Endothelial cell of umbilical vein (primary cell): Measurements from ENCODE around the gene ATP5PB.

Experiments used
- CTCF ChIP-seq, 2 donors: IDR thresholded peaks; 1 replicate in 1 of 2; 2 replicates in 1 of 2; pipeline ENCODE4 v1.5.1; 2011; ENCODE audit warnings: low read length in 2 of 2, mild to moderate bottlenecking in 2 of 2, moderate library complexity in 2 of 2, control low read depth in 1 of 2, inconsistent platforms in 1 of 2, low read depth in 1 of 2; ENCODE audit not compliant: insufficient read depth in 1 of 2; ENCODE audit errors: extremely low read depth in 1 of 2
- JUN ChIP-seq: IDR thresholded peaks from 2 replicates; pipeline ENCODE4 v1.6.1; 2011; ENCODE audit warnings: borderline replicate concordance, low read depth; ENCODE audit not compliant: insufficient read length, insufficient read depth
- MAX ChIP-seq: IDR thresholded peaks from 2 replicates; pipeline ENCODE4 v1.6.1; 2011; ENCODE audit not compliant: insufficient read depth, insufficient read length
- MYC ChIP-seq: IDR thresholded peaks from one replicate; pipeline ENCODE4 v1.6.1; 2011; ENCODE audit warnings: mild to moderate bottlenecking, low read depth, low read length
- POLR2A ChIP-seq: IDR thresholded peaks from 2 replicates; pipeline ENCODE4 v1.6.1; 2012; ENCODE audit warnings: low read depth, mild to moderate bottlenecking, control low read depth, low read length
- POLR2AphosphoS5 ChIP-seq: IDR thresholded peaks from 2 replicates; pipeline ENCODE4 v1.6.1; 2012; ENCODE audit warnings: low read depth, mild to moderate bottlenecking, control low read depth, low read length, moderate library complexity; ENCODE audit not compliant: insufficient read depth

GRCh38 chr1:111486431-111486830 lies 37.2 kb downstream of the ATP5PB start:
- no peak for TF ChIP-seq CTCF (IDR thresholded peaks at IDR 0.05; ENCODE audit: extremely low read depth in 1 of 2, insufficient read depth in 1 of 2, low read depth in 1 of 2, low read length in 2 of 2)
- no peak for TF ChIP-seq POLR2AphosphoS5
- TF ChIP-seq MAX: no peak
- no peak for TF ChIP-seq MYC
- TF ChIP-seq POLR2A: no peak
- TF ChIP-seq JUN: no peak
